ENCODE data around the gene GLIPR1.
"Not testable (repeated sequence)": the region's sequence is repeated elsewhere in the genome, so short reads cannot be mapped to it uniquely, and the experiment has no call there.

GLIPR1 gene

DNA sequence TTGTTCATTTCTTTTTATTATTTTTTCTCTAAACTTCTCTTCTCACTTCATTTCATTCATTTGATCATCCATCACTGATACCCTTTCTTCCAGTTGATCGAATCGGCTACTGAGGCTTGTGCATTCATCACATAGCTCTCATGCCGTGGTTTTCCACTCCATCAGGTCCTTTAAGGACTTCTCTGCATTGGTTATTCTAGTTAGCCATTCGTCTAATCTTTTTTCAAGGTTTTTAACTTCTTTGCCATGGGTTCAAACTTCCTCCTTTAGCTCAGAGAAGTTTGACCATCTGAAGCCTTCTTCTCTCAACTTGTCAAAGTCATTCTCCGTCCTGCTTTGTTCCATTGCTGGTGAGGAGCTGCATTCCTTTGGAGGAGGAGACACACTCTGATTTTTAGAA is 41.6 kb downstream of the GLIPR1 start:
- DNase-seq (ENCODE audit: low spot score): not testable (repeated sequence)

DNA sequence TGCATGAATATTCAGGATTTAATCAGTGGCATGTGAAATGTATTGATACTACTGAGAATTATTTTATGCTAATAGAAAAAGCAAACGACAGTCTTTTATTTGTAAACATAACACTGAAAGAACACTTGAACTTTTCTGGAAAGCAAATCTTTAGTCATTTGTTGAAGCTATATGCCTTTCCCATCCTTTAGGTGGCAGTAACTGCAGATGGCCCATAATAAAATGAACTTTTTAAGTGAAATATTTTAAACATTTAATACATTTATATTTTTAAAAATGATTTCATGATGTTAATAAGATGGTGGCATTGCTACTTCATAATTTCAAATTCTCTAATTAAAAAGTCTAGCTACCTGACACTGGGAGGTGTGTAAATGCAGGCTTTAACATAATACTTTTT is 44.7 kb downstream of the GLIPR1 start:
- DNase-seq (ENCODE audit: low spot score): no peak

DNA sequence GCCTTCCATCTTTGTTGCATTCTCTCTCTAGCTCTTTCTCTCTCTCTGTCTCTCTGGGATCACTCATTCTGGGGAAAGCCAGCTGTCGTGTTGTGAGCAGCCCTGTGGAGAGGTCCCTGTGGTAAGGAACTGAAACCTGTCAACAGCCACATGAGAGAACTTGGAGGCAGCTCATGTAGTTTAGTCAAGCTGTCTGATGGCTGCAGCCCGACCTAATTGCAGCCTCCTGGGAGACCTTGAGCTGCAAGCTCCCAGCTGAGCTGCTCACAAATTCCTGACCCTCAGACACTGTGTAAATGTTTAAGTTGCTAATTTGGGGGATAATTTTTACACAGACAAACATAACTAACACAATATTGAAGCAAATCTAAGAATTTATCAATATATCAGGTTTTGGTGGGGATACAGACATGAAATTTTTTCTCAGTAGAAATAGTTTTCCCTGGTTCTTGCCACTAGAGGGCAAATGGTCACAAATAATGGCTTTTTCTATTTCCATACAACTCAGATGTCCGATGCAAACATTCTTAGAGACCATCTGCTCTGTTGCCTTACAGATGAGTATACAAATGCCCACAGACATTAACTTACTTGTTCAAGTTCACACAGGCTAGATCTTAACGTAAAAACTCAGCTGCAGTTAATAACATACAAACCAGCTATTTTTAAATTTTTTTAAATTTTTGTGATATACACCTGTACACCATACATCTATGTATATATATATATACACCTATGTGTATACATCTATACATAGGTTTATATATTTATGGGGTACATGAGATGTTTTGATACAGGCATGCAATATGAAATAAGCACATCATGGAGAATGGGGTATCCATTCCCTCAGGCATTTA is 46.3 kb downstream of the GLIPR1 start:
- peak; percentile 61 for DNase-seq (ENCODE audit: low spot score)

DNA sequence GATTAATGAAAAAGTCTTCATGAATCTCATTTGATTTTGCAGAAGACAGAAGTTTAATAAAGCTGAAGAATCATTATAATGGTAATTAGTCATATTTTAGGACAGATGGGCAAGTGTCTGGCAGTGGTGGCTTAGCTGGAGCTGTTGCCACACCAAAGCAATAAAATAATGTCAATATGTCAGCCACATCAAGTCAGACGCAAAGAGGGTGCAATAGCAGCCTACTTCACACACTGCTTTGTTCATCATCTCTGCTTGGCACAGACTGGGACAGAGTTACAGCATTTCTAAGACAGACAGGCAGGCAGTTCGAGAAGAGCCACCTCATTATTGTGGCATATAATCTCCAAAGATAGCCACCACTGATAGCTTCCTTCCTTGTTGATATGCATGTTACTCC is 47.7 kb downstream of the GLIPR1 start:
- DNase-seq (ENCODE audit: low spot score): no peak

DNA sequence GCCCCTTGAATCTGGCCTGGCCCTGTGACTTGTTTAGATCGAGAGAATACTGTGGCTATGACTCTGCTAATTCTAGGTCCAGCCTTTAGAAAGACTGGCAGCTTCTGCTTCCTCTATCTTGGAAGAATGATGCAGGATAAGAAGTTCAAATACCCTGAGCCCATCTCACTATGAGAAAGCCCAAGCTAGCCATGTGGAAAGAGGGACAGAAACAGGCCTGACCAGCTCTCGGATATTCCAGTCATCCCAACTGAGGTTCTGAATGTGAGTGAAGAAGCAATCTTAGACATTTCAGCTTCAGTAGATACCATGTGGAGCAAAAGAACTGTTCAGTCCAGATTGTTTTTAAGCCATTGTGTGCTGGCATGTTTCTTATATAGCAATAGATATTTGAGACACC is 48.1 kb downstream of the GLIPR1 start:
- no peak for DNase-seq (ENCODE audit: low spot score)

DNA sequence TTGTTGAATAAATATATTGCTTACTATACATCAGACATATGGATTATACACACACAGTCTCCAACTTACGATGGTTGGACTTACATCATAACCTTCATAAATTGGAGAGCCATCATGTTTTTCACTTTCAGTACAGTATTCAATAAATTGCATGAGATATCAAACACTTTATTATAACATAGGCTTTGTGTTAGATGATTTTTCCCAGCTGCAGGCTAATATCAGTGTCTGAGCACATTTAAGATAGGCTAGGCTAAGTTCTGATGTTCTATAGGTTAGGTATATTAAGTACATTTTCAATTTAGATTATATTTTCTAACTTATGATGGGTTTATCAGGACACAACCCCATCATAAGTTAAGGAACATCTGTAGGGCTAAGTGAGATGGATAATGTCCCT is 48.8 kb downstream of the GLIPR1 start:
- no peak for DNase-seq (ENCODE audit: low spot score)

DNA sequence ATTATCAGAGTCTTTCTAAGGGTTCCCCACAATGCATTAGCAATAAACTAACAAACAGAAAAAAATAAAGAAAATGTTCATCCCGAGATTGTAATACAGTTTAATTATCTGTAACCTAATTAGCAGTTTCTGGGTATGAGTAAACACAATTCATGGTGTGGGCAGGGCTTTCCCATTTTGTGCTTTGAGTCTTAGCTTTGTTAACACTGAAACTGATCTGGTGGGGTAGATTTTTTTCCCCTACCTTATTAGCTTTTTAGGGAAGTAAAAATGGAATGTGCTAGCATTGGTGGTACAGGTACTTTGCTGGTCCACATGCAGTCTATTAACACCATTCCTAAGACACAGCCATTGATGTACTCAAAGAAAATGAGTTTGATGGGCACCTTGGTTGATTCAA is 49.3 kb downstream of the GLIPR1 start:
- DNase-seq (ENCODE audit: low spot score): no peak

DNA sequence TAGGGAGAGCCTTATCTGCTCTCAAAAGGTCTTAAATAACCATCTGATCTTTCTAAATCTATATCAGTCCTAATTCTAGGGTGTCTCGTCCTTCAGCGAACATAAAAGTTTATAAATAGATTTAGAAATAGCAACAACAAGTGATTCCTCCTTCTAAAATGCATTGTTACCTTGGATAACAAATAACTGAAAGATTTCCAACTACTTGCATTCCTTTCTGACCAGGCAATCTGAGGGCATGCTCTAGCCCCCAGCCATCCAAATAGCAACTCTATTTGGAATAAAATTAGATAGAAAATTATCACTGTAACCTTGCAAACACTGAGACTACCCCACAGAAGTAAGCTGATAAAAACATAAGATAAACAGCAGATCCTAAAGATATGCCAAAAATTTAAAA is 52.7 kb downstream of the GLIPR1 start:
- no peak for DNase-seq (ENCODE audit: low spot score)

DNA sequence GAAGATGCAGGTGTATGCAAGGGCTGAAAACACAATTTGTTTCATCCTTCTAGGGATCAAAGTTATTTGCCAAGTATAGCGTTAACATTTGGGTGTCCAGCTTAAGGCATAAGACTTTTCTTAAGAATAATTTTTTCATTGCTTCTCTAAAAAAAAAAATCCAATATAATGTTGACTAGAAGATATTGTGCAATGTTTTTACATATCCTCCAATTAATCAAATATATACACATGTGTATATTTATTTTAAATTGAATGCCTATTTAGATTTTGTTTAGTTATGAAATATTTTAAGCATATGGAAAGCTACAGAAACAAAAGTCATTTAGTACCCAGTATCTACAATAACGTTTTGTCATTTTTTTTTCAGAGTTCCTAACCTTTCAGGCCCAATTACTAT is 59.3 kb downstream of the GLIPR1 start:
- no peak for DNase-seq (ENCODE audit: low spot score)

DNA sequence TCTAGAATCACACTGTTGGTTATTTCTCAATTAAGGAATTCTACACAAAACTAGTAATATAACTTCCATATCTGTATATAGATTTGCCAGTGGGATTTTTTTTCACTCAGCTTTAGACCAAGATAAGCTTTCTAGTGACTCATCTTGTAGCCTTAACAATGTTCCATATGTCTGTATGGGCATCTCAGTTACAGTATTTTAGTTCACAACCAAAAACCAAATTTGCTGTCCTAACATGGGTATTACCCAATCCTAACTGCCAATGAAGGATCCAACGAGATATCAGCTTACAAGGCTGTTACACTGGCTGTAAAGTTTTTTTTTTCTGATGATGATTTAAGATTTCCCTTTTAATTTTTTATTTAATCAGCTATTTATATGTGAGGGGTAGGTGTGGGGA is 62.4 kb downstream of the GLIPR1 start:
- DNase-seq (ENCODE audit: low spot score): no peak

DNA sequence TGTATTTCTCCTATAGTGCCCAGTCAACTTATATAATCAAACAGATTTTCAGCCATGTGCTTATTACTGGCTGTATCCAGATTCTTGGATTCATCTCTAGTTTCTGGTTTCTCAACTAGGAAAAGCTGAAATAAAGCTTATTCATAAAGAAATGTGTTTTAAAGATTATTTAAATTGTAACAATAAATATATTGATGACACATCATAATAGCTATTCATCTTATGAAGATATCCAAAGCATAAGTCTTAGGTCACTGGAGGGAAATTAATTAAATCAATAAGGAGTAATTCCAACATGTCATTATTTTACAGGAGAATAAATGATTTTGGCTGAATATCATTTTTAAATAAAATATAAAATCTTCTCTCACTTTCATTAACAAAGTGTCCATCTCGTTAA is 63.0 kb downstream of the GLIPR1 start:
- no peak for DNase-seq (ENCODE audit: low spot score)

DNA sequence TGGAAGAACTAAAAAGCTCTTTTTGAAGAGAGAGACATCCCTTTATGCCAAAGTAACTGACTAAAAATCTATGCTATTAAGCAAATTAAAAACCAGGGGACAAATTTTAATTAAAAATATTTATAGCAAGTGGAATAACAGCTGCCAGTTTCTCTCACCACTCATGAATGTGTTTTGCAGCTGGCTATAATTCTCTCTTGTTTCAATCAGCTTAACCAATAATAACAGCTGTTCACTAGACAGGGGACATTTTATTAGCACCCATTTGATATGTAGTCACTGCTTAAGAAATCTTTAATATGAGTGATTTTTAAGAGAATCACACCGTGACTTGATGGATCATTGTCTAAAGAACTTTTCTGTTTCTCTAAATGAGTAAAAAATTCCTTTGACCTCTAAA is 65.1 kb downstream of the GLIPR1 start:
- DNase-seq (ENCODE audit: low spot score): no peak

DNA sequence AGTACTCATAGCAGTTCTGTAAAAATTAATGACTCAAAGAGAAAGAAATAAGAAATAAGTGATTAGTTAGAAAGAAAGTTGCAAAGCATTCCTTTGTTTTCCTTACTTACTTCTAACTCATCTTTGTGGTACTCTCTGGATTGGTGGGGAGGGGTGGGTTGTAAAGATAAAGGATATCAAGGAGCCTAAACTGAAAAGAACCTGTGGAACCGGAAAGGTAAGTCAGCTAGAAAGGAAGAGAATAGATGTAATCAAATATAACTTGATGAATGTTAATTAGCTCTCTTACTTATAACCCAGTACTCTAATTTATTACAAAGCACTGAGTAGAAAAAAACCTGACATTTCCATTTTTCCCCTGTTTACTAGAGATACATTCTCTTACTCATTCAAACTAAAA is 68.3 kb downstream of the GLIPR1 start:
- no peak for DNase-seq (ENCODE audit: low spot score)

DNA sequence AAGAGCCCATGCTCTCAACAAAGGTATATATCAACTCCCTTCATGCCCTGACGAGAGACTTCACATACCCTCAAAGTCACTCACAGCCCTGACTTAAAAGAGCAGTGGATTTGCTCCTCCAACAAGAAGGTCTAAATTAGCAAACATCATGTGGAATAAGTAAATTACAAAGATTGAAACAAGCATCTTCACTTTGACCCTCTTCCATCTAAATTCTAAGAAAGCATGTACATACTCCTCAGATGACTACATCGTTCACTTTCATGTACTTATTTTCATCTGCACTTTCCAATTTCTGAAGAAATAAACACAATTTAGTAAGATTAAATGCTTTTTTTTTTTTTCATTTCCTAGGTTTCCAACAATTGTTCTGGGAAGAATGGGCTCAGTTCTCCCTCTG is 69.4 kb downstream of the GLIPR1 start:
- DNase-seq (ENCODE audit: low spot score): no peak

DNA sequence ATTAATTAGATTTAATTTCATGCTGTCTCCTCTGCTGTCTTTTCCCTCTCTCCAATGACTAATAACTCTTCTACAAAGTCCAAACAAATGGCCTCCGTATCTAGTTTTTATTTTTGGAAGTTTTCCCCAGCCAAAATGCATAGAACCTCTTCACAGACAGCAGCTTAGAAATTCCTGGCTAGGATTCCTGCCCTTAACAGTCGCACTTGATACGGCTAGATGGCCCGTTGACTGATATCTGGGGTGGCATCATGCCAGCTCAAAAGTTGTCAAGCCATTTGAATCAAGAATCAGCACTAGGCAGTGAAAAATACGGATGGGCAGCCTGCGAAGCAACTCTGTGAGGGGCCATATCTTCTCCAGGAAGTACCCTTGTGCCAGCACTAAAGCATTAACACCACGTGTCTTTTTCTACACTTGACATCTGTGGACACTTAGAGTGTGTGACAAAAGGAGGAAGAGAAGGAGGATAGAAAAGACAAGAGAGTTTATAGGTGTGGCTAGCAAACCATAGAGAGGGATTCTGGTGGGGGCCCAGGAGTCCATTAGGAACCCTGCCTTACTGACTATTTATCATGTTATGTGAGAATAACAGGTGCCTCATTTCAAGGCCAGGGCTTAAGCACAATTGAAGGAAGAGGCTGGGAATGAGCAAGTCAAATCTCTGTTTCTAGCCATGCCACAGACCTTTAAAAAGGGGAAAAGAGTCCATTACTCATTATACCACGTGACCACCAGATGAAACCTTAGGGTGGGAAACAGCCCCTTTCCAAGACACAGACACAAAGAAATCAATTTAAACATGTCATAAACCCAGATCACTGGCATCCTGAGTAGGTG is 70.1 kb downstream of the GLIPR1 start:
- DNase-seq (ENCODE audit: low spot score): no peak

DNA sequence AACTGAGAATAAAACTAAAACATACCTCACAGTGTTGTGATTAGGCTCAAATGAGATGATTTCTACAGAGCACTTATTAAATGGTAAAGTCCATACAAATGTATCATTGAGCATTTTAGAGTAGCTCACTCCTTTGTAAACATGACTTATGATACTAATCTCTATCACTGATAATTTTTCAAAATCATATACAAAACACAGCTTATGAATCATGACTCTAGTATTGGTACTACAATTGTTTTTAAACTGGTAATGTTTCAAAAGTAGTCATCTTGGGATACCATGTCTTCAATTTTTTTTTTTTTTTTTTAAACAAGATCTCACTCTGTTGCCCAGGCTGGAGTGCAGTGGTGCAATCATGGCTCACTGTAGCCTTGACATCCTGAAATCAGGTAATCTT is 70.9 kb downstream of the GLIPR1 start:
- DNase-seq (ENCODE audit: low spot score): no peak

DNA sequence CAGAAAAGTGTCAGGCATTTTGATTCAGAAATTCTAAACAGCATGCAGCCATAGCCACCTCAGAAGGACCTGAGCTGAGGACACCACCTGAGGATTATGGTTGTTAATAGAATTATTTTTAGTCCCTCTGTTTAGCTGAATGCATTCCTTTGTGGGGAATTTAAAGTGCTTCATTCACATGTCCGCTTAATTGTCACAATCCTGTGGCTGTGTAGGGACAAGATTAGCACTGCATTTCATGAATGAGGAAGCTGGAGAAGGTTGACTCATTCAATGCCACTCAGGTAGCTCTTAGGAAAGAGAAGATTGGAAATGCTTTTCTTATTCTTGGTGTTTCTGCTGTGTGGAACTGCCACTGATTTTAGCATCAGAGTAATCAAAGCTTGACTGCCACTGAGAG is 72.8 kb downstream of the GLIPR1 start:
- DNase-seq (ENCODE audit: low spot score): no peak

All from kidney capillary endothelial cell (primary cell).